GM11168 (cell line): ENCODE results near the gene RELT.

Experiments used
- in situ Hi-C: fragments of 300-500 bp; cut with MboI; formaldehyde crosslinking; loops from one replicate; pipeline ENCODE4 v1.12.0; 2022; ENCODE audit warnings: low sequenced_read_pairs; ENCODE audit not compliant: unreplicated experiment

Gene RELT

GRCh38 chr11:73372375-73372993, 3.7 kb upstream of the RELT start:
- in situ Hi-C loops = no loop called here

- in situ Hi-C loops = no loop called here
Observed at GRCh38 chr11:73374151-73374550, 2.0 kb upstream of the RELT start.

GRCh38 chr11:73375830-73376159, 404 bp upstream of the RELT start:
- in situ Hi-C loops = no loop called here

GRCh38 chr11:73376803-73377629, 817 bp downstream of the RELT start:
- in situ Hi-C loops = no loop called here

- in situ Hi-C loops = no loop called here
Observed at GRCh38 chr11:73379189-73379880, 3.1 kb downstream of the RELT start.

GRCh38 chr11:73380331-73380730, 4.1 kb downstream of the RELT start:
- in situ Hi-C loops = no loop called here

GRCh38 chr11:73380897-73381410, 4.8 kb downstream of the RELT start:
- in situ Hi-C loops = no loop called here

- in situ Hi-C loops = no loop called here
Observed at GRCh38 chr11:73381589-73381988, 5.4 kb downstream of the RELT start.

- in situ Hi-C loops = no loop called here
Observed at GRCh38 chr11:73382183-73382582, 6.0 kb downstream of the RELT start.

GRCh38 chr11:73382747-73383146, 6.5 kb downstream of the RELT start:
- in situ Hi-C loops = no loop called here

- in situ Hi-C loops = no loop called here
Observed at GRCh38 chr11:73383249-73384124, 7.3 kb downstream of the RELT start.

- in situ Hi-C loops = no loop called here
Observed at GRCh38 chr11:73384125-73384441, 7.9 kb downstream of the RELT start.

GRCh38 chr11:73384531-73384871, 8.3 kb downstream of the RELT start:
- in situ Hi-C loops = no loop called here

- in situ Hi-C loops = no loop called here
Observed at GRCh38 chr11:73384872-73385689, 8.9 kb downstream of the RELT start.

- in situ Hi-C loops = no loop called here
Observed at GRCh38 chr11:73386016-73386415, 9.8 kb downstream of the RELT start.

- in situ Hi-C loops = no loop called here
Observed at GRCh38 chr11:73386546-73386945, 10.3 kb downstream of the RELT start.

GRCh38 chr11:73387594-73388264, 11.5 kb downstream of the RELT start:
- in situ Hi-C loops = no loop called here

- in situ Hi-C loops = no loop called here
Observed at GRCh38 chr11:73388265-73389133, 12.3 kb downstream of the RELT start.
